ENCODE results near the gene RASAL1.

DNA sequence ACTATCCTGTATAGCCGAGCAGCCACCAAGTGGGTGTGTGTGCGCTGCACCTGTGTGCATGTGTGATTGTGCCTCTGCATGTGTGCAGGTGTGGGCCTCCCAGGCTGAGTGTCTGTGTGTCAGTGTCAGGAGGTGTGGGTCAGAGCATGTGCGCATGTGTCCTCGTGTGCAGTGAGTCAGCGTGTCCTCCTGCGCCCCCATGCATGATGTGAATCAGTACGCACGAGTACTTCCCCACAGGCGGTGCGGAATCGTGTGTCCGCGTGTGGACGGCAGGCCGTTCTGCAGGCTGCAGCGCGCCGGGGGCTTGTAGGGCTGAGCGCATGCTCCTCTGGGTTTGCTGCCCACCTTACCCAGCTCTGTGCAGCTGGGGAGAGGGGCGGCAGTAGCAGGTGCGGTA lies 44.8 kb downstream of the RASAL1 start:
- TF ChIP-seq, protein P1, sequence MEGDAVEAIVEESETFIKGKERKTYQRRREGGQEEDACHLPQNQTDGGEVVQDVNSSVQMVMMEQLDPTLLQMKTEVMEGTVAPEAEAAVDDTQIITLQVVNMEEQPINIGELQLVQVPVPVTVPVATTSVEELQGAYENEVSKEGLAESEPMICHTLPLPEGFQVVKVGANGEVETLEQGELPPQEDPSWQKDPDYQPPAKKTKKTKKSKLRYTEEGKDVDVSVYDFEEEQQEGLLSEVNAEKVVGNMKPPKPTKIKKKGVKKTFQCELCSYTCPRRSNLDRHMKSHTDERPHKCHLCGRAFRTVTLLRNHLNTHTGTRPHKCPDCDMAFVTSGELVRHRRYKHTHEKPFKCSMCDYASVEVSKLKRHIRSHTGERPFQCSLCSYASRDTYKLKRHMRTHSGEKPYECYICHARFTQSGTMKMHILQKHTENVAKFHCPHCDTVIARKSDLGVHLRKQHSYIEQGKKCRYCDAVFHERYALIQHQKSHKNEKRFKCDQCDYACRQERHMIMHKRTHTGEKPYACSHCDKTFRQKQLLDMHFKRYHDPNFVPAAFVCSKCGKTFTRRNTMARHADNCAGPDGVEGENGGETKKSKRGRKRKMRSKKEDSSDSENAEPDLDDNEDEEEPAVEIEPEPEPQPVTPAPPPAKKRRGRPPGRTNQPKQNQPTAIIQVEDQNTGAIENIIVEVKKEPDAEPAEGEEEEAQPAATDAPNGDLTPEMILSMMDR (IDR thresholded peaks at IDR 0.05 in 2 of 3, conservative IDR thresholded peaks at IDR 0.05 in 1 of 3; ENCODE audit: borderline replicate concordance in 1 of 3, insufficient read depth in 1 of 3, low read depth in 2 of 3, low read length in 2 of 3): no peak
- TF ChIP-seq, protein P2, sequence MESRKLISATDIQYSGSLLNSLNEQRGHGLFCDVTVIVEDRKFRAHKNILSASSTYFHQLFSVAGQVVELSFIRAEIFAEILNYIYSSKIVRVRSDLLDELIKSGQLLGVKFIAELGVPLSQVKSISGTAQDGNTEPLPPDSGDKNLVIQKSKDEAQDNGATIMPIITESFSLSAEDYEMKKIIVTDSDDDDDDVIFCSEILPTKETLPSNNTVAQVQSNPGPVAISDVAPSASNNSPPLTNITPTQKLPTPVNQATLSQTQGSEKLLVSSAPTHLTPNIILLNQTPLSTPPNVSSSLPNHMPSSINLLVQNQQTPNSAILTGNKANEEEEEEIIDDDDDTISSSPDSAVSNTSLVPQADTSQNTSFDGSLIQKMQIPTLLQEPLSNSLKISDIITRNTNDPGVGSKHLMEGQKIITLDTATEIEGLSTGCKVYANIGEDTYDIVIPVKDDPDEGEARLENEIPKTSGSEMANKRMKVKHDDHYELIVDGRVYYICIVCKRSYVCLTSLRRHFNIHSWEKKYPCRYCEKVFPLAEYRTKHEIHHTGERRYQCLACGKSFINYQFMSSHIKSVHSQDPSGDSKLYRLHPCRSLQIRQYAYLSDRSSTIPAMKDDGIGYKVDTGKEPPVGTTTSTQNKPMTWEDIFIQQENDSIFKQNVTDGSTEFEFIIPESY (IDR thresholded peaks at IDR 0.05; ENCODE audit: extremely low read depth, insufficient replicate concordance, low read length): no peak
- TF ChIP-seq RAD21 (IDR thresholded peaks at IDR 0.05; ENCODE audit: low read depth) (no peak), ZNF274 (IDR thresholded peaks at IDR 0.05; ENCODE audit: low read depth, low read length) (no peak), SIN3A (IDR thresholded peaks at IDR 0.05; ENCODE audit: low read depth) (no peak), YY1 (IDR thresholded peaks at IDR 0.05; ENCODE audit: extremely low read depth, insufficient replicate concordance, low read depth, low read length) (no peak), POLR2A (IDR thresholded peaks at IDR 0.05; ENCODE audit: borderline replicate concordance, extremely low read depth, insufficient read depth, insufficient read length) (no peak), POLR2AphosphoS5 (IDR thresholded peaks at IDR 0.05; ENCODE audit: low read depth, low read length) (no peak), JUND (IDR thresholded peaks at IDR 0.05) (no peak), SP1 (IDR thresholded peaks at IDR 0.05; ENCODE audit: low read depth) (no peak), EZH2phosphoT487 (IDR thresholded peaks at IDR 0.05; ENCODE audit: borderline replicate concordance) (no peak), EZH2 (IDR thresholded peaks at IDR 0.05) (no peak)
- TF ChIP-seq, protein P3, sequence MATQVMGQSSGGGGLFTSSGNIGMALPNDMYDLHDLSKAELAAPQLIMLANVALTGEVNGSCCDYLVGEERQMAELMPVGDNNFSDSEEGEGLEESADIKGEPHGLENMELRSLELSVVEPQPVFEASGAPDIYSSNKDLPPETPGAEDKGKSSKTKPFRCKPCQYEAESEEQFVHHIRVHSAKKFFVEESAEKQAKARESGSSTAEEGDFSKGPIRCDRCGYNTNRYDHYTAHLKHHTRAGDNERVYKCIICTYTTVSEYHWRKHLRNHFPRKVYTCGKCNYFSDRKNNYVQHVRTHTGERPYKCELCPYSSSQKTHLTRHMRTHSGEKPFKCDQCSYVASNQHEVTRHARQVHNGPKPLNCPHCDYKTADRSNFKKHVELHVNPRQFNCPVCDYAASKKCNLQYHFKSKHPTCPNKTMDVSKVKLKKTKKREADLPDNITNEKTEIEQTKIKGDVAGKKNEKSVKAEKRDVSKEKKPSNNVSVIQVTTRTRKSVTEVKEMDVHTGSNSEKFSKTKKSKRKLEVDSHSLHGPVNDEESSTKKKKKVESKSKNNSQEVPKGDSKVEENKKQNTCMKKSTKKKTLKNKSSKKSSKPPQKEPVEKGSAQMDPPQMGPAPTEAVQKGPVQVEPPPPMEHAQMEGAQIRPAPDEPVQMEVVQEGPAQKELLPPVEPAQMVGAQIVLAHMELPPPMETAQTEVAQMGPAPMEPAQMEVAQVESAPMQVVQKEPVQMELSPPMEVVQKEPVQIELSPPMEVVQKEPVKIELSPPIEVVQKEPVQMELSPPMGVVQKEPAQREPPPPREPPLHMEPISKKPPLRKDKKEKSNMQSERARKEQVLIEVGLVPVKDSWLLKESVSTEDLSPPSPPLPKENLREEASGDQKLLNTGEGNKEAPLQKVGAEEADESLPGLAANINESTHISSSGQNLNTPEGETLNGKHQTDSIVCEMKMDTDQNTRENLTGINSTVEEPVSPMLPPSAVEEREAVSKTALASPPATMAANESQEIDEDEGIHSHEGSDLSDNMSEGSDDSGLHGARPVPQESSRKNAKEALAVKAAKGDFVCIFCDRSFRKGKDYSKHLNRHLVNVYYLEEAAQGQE (IDR thresholded peaks at IDR 0.05; ENCODE audit: low read depth): no peak
- TF ChIP-seq, protein P4, sequence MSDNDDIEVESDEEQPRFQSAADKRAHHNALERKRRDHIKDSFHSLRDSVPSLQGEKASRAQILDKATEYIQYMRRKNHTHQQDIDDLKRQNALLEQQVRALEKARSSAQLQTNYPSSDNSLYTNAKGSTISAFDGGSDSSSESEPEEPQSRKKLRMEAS (IDR thresholded peaks at IDR 0.05): no peak
